NCI-H1105 treated with DMSO at 0.1 percent for 48 hours (cell line): ENCODE data around the gene MINDY4.
"Not testable (repeated sequence)": the region's sequence is repeated elsewhere in the genome, so short reads cannot be mapped to it uniquely, and the experiment has no call there.

Source experiments
- DNase-seq: peaks from one replicate; lab custom pipeline; 2025; lab: John Stamatoyannopoulos, UW

The MINDY4 gene

DNA sequence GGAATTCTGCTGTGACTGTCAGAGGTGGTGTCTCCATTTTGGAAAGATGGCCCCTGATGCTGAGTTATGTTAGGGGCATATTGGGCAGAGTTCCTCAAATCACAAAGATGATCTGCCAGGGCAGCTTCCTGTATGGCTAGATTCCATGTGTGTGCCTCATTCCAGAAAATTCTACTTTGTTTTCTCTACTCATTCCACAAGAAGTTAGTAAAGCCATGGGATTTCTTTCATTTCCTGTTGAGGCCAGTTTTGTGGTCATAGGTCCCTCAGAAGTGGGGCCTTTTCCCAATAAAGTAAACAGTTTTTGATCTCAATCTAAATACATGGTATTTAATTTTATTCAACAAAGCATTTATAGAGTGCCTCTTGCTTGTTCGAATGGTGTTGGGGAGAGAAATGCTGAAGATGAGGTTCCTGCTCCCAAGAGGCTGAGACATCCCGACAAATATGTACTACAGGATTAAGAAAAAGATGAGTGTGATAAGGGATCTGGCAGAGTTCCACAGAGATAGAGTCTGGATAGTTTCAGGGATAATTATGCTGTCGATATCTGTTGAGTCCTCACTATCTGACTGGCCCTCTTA is 33.0 kb downstream of the MINDY4 start:
- DNase-seq, result no peak

DNA sequence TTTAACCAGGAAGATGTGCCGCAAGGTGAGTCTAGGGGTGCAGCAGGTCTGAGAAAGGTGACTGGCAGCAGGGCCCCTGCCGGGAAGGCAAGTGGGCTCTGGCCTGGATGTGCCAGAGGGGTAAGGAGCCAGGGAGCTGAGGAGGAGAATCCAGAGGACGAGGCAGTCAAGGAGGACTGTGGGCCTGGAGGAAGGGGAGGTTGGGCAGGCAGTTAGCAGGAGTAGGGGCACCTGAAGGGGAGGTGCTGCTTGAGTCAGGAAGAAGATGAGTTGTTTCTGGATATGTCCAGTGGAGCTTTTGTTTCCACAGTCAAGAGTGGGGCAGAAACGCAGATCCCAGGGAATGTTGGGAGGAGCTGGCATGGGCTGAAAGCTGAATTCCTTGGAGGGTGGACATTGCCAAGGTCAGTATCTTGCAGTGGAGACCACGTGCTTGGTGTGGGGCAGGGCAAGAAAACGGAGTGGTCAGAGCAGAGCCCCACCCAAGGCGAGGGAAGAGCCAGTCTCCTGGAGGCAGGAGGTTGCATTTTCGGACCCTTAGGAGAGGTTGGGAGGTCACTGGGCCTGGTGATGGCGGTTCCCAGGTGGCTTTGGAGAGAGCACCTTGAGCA is 34.0 kb downstream of the MINDY4 start:
- no peak for DNase-seq

DNA sequence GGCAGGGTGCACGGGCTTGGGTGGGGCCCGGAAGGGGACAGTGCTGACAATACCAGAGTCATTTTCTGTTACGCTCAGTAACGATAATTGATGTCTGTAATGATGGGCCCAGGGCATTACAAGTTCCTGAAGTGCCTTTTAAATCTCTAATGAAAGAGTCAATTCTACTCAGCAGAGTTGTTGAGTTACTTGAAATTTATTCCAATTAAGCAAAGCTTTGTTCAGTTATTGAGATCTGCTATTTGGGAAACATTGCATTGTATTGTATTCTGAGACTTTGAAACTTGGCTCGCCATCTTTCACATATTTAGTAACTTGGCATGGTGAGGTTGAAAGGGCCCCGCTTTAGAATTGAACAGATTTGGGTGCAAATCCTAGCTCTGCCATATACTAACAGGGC is 34.7 kb downstream of the MINDY4 start:
- peak; percentile 40 for DNase-seq

DNA sequence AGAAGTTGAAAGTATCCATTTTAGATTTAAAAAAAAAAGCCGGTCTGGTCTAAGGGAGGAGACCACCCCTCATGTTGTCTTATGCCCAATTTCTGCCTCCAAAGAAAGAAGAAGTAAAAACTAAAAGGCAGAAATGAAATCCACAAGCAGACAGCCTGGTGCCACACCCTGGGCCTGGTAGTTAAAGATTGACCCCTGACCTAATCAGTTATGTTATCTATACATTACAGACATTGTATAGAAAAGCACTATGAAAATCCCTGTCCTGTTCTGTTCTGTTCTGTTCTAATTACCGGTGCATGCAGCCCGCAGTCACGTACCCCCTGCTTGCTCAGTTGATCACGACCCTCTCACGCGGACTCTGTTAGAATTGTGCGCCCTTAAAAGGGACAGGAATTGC is 36.3 kb downstream of the MINDY4 start:
- not testable (repeated sequence) for DNase-seq

DNA sequence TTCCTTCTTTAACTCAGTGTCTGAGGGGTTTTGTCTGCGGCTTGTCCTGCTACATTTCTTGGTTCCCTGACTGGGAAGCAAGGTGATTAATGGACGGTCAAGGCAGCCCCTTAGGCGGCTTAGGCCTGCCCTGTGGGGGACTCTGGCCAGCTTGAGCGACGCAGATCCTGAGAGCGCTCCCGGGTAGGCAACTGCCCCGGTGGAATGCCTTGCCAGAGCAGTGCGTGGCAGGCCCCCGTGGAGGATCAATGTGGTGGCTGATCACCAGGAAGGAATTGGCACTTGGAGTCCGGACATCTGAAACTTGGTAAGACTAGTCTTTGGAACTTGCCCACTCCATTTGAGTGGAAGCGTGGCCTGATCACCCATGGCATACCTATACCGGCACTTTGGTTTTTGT is 36.7 kb downstream of the MINDY4 start:
- DNase-seq, result not testable (repeated sequence)

DNA sequence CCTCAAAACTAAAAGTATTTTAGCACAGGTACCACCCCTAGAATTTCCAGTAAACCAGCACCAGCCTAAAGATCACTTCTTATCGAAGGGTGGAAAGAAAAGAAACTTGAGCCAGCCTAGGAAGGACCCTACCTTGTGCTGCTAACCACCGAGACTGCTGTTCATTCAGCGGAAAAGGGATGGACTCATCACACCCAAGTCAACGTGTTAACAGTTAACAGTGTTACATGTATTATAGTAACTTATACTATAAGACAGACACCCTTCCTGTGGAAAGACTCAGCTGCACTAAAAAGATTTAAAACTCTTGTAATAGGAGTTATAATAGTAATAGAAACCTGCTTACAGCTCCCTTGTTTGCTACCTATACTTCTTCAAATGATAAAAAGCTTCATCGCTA is 39.8 kb downstream of the MINDY4 start:
- no peak for DNase-seq

DNA sequence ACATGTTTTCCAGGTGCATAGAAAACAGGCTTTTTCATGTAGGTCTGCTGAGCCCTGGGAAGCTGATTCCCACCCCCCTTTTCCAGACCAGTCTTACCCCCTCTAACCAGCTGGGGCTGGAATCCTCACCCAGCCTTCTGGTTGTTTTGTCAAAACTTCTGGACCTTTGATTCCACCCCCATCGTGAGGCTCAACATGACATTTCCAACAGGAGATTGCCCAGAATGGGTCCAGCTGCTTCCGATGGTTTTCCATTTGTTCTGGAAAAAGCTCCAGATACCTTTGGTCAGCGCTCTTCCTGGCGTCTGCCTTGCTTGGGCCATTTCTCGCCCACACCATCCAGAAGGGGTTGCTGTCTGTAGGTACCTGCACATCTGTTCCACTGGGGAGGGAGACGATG is 41.5 kb downstream of the MINDY4 start:
- no peak for DNase-seq

DNA sequence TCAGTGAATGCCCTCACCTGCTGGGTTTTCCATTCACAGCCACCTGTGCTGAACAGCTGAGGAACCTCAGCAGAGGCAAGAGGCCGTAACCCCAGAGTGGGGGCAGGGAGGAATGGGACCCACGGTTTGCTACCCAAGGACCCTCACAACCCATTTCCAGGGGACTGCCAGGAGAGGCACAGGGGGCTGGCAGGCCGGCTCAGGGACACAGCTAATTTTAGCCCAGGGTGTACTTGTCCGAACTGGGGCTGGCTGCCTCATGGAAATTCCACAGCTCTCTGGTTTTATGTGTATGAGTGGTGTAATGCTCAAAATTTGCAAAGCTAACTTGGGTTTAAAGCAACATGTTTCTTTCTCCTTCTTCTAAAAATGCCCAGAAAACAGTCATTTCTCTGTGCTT is 42.2 kb downstream of the MINDY4 start:
- no peak for DNase-seq

DNA sequence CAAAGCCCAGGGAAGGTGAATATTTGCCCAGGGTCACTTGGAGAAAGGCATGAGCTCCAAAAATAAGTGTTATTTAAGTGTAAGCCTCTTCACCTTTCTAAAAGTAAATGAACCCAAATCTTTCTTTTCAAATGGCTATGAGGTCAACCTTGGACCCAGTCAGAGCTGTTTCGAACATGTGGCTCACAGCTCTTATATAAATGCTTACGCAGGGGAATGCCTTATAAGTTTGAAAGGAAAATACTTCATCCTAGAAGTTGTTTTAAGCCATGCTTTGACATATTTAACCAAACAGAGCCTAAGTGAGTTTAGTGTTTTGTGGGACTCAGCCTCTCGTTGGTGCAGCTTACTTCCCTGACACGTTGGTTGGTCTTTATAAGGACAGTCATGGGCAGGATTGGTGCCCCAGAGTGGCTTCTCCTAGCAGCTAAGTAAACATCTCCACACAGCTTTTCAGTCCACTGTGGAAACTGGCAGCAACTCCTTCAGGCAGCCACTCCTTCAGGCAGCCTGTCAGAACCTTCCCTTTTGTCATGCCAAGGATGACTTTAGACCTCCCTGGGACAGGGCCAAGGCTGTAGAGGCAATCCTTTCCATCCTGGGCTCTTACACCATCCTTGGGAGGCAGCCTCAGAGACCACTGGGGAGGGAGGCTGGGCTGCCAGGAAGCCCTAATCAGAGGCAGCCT is 43.6 kb downstream of the MINDY4 start:
- DNase-seq, result no peak

DNA sequence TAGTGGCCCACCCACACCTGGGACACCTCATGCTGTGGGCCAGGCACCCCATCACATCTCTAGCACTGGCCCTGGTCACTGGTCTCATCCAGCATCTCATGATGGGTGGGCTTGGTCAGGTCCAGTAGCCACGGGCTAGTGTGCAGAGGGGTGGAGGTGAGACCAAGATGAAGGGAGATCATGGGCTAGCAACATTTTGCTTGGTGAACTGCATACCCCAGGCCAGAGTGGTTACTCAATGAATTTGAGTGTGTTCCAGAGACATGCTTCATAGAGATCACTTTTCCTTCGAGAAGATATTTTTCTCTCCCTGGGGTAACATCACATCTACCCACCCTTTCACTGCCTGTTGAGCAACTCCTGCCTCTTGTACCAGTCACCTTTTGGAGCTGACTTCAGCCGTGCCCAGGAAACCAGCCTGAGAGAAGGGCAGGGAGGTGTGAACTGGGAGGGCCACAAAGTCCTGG is 44.2 kb downstream of the MINDY4 start:
- no peak for DNase-seq

DNA sequence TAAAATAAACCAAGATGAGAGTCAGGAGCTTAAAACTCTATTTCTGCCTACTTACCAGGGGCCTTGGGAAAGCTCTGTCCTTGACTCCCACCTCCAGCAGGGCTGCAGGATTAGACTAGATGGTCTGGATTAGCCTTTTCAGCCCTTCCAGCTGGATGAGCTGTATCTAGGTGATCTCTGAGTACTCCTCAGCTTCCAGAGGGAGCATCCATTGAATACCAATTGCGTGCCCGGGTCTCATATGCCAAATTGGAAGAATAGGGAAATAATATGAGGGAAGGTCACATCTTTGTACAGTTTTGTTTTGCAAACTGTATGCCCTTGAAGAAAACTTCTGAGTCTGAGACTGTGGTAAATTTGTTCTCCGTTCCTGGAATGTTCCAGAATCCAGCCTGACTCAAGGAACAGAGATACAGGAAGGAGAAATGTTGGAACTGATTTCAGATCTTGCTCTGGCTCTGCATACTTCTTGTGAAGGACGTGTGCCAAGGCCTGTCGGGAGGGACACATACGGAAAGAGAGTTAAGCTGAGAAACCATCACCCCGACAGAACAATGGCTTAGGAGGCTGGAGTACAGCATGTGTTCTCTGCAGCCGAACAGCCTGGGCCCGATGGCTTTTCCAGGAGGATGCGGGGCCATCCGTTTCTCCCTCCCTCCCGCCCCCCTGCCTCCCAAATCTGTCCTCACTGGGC is 44.9 kb downstream of the MINDY4 start:
- no peak for DNase-seq

DNA sequence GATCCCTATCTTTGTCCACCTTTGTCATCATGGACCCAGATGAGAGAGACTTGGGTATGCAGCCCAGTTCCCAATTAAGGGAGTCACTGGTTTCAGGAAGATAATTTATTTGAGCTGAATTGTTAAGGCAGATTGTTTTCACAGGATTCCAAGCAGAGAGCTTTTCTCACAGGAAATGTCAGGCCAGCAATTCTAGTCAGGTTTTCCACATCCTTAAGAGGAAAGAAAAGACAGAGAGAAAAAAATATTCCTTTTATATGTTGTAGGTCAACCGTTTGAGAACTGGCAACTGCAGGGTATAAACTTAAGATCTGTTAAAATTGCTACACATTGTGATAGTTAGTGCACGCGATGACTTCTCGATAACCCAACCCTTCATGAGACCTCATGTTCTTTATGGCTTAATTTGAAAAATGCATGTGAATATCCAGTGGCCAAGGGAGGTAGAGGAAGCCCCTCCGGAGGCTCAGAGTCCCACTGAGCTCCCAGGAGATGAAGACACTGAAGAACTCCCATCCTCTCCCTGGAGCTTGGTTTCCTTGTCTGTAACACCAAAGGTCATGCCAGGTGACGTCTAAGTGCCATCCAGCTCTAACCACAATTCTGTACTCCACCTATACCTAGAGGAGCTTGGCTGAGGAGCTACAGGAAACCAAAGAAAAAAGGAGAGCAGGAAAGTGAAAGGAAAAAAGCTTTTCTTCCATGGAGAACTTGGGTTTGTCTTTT is 45.6 kb downstream of the MINDY4 start:
- DNase-seq, result no peak

DNA sequence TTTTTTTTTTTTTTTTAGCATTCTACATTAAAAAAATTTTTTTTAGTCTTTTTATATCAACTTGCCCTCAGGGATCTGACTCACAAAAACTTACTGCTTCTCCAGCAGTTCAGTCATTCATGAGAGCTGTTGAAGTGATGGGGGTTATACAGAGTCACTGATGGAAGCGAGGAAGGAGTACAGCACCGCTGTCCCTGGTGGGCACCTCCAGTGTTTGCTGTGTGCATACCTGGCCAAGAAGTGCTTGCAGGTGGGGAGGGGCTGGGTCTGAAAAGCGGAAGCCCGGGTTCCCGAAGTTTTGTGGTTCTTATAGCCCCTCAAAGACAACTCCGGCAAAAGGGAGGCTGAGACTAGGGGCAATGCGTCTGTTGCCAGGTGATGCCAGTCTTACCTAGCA is 46.2 kb downstream of the MINDY4 start:
- no peak for DNase-seq

DNA sequence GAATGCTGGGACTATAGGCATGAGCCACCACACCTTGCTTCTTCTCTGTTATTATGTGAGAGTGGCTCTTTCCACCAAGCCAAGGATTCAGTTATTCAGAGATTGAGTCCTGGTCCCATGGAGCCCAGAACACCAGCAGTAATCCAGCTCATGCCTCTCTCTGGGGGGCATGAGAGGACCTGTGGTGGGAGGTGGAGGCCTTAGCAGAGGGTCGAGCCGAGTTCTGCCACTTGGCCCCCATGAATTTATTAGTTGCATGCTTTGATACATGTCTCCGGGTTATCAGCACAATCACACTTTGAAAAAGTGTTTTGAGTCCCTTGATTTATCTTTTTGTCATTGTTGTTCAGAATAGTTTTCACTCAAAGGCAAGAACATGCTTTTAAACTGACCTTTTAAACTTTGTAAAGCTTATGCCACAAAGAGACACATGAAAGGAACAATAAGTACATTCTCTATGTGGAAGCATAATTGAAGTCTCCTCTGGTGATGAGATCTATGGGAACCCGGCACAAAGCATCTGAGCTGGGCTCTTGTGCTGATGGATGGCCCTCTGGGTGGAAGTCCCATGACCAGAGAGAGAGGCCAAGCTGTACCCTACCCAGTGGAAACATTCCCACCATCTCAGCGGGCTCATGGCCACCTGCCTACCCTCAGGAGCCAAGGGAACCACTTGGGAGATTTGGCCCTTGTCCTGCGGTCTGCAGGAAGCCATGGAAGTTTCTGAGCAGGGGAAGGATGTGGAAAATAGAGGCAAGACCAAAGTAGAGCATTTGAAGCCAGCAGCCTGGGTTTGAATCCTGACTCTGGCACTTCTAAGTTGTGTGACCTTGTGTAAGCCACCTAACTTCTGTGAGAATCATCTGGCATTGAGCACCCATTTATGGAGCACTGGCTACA is 53.9 kb downstream of the MINDY4 start:
- DNase-seq, result no peak

DNA sequence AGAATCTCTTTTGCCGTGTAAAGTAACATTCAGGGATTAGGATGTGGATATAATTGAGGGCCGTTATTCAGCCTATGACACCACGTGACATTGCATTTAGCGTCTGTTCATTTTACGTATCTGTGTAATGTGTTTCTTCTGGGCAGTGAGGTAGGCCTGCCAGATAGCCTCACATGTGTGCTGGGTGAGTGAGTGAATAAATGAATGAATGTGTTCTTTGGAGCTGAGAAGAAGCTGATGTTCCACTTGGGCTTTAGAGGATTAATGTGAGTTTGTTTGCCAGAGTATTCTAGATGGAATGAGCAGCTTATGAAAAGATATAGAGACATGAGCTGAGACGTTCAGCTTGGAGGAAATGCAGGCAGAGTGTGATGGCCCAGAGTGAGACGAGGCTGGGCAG is 55.0 kb downstream of the MINDY4 start:
- DNase-seq, result no peak

DNA sequence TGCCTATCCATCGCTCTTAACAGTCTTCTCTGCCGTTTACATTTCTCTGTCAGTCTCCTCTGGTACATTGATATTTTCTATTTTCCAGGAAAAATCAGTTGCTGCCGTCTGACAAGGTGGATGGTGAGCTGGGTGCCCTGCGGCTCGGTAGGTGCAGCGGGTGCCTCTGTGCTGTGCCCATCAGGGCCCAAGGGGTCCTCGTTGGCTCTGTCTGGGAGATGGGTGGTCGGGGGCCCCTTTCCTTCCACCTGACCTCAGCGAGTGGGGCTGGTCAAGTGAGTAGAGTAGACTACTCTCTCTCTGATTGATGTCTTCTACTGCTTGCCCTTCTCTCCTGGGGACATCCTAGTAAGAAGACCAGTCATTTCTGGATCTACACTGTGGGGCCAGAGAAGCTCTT is 57.4 kb downstream of the MINDY4 start:
- DNase-seq, result no peak

DNA sequence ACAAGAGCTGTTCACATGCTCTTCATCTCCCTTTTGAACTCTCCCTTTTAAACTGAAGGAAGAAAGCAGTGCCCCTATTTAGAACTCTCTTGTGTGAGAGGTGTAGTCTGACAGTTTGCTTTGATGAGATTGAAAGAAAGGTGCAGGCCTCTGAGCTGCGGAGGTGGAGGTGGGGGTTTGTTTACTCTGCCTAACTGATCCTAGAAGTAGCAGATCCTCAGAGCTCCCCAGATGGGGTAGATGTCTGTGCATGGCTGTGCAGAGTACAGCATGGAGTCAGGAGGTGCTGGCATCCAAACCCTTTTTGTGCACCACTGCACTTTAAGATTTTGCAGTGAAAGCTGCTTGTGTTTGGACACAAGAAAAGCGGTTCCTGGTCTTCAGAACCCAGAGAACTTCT is 58.3 kb downstream of the MINDY4 start:
- no peak for DNase-seq

DNA sequence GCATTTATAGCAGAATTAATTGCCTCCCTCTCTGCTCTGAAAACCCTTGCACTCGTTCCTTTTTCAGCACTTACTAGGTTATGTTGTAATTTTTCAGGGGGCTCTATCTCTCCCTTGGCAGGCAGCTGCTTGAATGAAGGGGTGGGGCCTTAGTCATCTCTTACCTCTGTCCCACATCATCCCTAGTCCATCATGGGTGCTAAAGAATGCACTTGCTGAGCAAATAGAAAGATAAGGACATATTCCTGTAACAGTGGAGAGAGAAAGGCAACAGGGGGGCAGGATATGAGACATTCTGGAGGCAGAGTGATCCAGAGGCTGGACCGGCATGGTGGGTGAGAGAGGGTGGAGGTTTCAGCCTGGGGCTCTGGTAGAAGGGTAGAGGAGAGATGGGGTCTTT is 60.0 kb downstream of the MINDY4 start:
- no peak for DNase-seq

DNA sequence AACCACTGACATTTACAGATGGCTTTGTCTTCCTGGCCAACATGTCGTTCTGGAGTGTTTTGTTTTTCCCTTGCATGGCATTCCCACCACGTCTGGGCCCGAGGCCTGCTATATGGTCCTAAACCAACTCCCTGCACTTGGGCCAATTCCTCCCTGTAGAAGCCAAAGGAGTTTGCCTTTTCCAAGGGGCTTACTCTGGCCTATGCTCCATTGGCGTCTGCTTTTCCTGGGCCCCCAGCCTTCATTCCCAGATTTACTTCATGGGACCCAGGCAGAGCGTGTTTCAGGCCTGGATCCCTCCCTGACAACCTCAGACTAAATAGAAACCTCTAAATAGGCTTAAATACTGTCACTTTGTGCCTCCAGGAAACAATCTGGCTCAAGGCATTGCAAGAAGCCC is 60.7 kb downstream of the MINDY4 start:
- no peak for DNase-seq

DNA sequence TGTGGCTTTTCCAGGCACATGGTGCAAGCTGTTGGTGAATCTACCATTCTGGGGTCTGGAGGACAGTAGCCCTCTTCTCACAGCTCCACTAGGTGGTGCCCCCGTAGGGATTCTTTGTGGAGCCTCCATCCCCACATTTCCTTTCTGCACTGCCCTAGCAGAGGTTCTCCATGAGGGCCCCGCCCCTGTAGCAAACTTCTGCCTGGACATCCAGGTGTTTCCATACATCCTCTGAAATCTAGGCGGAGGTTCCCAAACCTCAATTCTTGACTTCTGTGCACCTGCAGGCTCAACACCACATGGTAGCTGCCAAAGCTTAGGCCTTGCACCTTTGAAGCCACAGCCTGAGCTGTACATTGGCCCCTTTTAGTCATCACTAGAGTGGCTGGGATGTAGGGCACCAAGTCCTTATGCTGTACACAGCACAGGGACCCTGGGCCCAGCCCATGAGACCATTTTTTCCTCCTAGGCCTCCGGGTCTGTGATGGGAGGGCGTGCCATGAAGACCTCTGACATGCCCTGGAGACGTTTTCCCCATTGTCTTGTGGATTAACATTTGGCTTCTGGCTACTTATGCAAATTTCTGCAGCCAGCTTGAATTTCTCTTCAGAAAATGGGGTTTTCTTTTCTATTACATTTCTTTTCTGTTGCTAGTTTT is 62.9 kb downstream of the MINDY4 start:
- DNase-seq, result not testable (repeated sequence)

DNA sequence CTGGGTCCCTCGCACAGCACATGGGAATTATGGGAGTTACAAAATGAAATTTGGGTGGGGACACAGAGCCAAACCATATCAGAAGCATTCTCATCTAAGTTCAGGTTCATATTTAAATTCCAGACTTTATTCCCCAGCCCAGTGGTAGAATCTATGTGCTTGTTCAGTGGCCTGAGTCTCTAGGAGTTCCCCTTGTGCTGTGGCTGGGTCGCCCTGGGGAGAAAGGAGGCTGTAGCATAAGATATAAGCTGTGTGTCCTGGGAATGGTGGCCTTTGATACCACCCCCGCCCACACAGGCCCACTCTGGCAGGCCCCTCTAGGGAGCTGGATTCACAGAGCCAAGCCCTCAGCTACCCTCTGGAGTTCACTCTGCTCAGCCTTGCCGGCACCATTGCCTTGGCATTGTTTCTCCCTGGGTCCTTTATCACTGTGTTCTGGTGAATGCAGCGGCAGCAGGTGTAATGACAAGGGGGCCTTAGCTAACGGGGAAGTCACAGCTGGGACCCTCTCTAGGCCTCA is 64.2 kb downstream of the MINDY4 start:
- no peak for DNase-seq
